ENCODE measurements around the gene EXOC6B.

The EXOC6B gene

DNA sequence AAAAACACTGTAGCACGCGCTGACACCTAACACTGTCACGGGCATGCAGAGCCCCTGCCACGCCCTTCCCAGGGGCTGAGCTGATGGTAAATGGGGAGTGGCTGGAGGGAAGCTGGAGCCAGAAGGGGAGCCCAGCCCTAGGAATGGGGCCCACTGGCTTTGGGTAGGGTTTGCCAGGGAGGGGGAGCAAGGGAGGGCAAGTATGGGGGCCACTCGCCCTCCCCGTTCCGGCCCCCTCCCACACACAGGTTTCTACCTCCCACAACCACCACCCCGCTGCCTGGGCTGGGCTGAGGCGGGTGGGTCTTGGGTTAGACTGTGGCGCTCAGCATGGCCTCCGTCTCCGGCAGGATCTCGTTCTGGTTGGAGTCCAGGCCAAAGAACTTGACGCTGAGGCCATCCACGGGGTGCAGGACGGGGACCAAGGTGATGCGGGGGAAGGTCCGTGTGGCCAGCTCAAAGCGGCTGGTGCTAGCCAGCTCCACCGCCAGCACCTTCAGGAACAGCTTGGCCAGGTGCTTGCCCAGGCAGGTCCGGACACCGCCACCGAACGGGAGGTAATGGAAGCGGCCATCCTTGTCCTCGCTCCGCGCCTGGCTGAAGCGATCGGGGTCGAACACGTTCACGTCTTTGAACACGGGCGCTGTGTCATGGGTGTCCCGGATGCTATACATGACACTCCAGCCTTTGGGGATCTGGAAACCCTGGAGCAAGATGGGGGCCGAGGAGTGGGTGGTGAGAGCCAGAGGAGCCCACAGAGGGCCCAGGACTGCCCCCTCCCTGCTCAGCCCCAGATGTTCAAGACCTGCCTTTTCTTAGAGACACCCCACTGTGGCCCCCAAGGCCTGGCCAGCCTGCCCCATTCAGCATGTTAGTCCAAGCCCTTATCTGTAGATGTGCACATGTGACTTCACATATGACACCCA, 693.7 kb downstream of the EXOC6B start:
- Histone ChIP-seq H3K4me1 (ENCODE audit: insufficient read depth, low read length) (peaks cover 17% of the 10 kb centered on the region; the same call in 1 of the 2 replicates), H3K9me3 (ENCODE audit: control insufficient read depth, insufficient read depth, low read length) (no peaks in the 10 kb centered on the region)

DNA sequence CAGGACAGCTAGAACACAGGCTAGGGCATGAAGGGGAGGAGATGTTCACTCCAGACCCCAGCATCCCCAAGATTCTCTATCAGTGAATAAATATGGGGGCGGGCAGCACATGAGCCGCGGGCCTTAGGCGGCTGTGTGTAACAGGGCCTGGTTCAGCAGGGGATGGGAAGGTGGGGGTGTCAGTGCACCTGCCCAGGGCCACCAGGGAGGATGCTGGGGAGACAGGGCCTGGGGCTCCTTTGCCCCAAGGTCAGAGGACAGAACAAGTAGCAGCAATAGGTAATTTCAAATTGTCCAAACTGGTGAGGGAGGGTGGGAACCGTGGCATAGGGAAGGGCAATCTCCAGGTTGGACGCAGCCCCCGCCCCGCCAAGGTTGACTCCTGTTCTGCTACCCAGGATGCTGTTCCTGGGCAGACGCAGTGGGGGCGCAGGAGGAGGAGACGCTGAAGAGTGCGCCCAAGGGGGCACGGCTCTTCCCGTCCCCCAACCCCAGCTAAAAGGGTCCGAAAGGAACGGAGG, 694.4 kb downstream of the EXOC6B start:
- no peaks in the 10 kb centered on the region for H3K9me3 ChIP-seq (ENCODE audit: control insufficient read depth, insufficient read depth, low read length)
- H3K4me1 ChIP-seq (ENCODE audit: insufficient read depth, low read length) = peaks cover 14% of the 10 kb centered on the region; the same call in 1 of the 2 replicates
- H3K9ac ChIP-seq (ENCODE audit: low read depth, low read length) = no peak overlapping the region
- no peaks in the 10 kb centered on the region for H3K36me3 ChIP-seq (ENCODE audit: insufficient read depth, low read length)

More for the DNA sequence above, 693.7 kb downstream of the EXOC6B start:
- Histone ChIP-seq H3K9ac (ENCODE audit: low read depth, low read length) (no peak overlapping the region), H3K36me3 (ENCODE audit: insufficient read depth, low read length) (no peaks in the 10 kb centered on the region)

DNA sequence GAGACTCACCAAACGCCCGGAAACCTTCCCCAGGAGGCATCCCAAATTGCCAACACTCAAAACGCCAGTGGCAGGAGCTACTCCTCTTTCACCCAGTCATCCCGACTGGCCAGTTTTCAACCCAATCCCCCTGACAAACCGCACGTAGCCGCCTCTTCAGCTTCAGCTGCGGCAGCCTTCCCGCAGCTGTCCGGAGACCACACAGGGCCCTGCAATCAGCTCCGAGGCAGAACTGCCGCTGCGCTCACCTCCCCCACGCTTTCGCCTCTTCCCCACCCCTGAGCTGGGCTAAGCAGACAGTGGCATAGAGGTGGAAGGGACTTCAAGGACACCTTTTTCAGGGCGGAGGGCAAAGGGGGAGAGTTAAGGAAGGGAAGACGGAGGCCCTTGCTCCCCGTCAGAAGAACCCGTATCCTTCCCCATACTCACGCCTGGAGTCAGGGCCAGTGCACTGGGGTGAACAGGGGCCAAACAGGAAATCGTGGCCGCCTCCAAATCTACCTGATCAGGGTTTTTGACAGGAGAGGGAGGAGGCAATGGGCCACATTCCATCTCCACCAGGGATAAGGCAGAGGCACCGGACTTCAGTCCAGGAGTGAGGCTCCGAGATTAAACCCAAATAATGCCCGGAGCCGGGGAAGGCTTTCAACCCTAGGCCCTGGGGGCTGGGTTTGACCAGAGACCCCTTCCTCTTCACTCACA, 695.0 kb downstream of the EXOC6B start:
- peaks cover 14% of the 10 kb centered on the region; the same call in 1 of the 2 replicates for H3K4me1 ChIP-seq (ENCODE audit: insufficient read depth, low read length)
- H3K36me3 ChIP-seq (ENCODE audit: insufficient read depth, low read length) = no peaks in the 10 kb centered on the region
- no peaks in the 10 kb centered on the region for H3K9me3 ChIP-seq (ENCODE audit: control insufficient read depth, insufficient read depth, low read length)
- no peak overlapping the region for H3K9ac ChIP-seq (ENCODE audit: low read depth, low read length)

DNA sequence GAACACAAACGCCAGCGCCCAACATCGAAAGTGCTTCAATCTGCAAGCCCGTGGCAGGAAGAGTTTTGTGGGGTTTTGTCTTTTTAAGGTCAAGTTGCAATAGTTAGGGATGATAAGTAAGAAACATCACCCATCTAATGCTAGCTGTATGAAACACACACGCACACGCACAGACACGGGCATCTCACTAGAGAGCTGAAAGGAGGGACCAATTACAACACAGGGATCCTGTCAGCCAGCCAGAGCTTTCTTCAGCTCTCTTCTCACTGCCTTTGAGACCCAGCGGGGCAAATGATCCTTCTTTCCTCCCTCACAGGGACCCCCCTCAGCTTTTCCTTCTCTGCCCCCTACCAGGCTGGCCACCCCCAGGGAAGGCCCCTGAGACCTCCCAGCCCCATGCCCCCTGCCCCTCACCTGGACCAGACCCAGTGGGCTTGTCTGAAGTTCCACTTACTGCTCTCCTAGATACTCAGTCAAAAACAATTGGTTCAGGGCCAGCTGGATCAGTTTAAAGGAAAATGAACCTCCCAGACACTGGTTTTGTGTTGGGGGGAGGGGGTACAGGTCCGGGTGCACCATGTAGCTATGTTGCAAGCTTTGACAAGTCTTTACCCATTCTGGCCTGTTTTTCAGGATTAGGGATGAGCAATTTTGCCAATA, 696.0 kb downstream of the EXOC6B start:
- Histone ChIP-seq H3K9ac (ENCODE audit: low read depth, low read length) (no peak overlapping the region), H3K9me3 (ENCODE audit: control insufficient read depth, insufficient read depth, low read length) (no peaks in the 10 kb centered on the region), H3K36me3 (ENCODE audit: insufficient read depth, low read length) (no peaks in the 10 kb centered on the region), H3K4me1 (ENCODE audit: insufficient read depth, low read length) (peaks cover 14% of the 10 kb centered on the region; the same call in 1 of the 2 replicates)

- no peaks in the 10 kb centered on the region for H3K36me3 ChIP-seq (ENCODE audit: insufficient read depth, low read length)
- no peaks in the 10 kb centered on the region for H3K9me3 ChIP-seq (ENCODE audit: control insufficient read depth, insufficient read depth, low read length)
- no peak overlapping the region for H3K9ac ChIP-seq (ENCODE audit: low read depth, low read length)
- peaks cover 14% of the 10 kb centered on the region; the same call in 1 of the 2 replicates for H3K4me1 ChIP-seq (ENCODE audit: insufficient read depth, low read length)
Measured at GRCh38 chr2:72128843-72129227, 697.0 kb downstream of the EXOC6B start.

DNA sequence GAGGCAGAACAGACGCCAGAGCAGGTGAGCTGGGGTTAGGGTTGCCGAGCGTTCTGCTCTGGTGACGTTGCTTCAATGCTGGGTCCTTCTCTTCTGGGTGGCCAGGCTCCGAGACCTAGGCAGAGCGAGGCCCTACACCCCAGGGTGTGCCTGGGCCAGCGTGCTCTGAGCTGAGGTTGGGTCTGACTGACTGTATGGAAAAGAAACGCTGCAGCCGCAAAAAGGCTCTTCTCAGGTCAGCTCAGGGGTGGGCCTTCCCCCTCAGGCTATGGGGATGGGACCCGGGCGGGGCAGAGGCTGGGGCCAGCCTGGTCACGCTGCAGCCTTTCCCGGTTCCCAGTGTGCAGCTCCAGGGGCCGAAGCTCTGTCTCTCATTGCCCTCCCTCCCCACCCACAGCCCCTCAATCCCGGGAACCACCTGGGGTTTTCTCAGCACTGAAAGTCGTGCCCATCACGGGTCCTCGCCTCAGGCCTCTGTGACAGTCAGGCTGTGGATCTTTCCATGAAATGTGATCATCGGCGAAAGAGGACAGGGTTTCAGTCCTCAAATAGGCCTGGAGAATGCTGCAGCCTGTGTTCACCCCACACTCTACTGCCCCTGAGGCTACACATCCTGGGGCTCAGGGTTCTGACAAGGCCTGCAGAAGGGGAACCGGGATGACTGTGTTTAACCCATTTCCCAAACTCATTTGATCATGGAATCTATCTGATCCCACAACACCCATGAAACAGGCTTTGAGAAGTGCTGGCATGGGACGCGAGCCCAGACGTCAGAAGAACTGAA, 697.6 kb downstream of the EXOC6B start:
- H3K4me1 ChIP-seq (ENCODE audit: insufficient read depth, low read length) = peaks cover 14% of the 10 kb centered on the region; the same call in 1 of the 2 replicates
- H3K9ac ChIP-seq (ENCODE audit: low read depth, low read length) = no peak overlapping the region
- no peaks in the 10 kb centered on the region for H3K9me3 ChIP-seq (ENCODE audit: control insufficient read depth, insufficient read depth, low read length)
- no peaks in the 10 kb centered on the region for H3K36me3 ChIP-seq (ENCODE audit: insufficient read depth, low read length)

GRCh38 chr2:72127401-72128058, 698.3 kb downstream of the EXOC6B start:
- H3K4me1 ChIP-seq (ENCODE audit: insufficient read depth, low read length) = peaks cover 14% of the 10 kb centered on the region; the same call in 1 of the 2 replicates
- H3K9me3 ChIP-seq (ENCODE audit: control insufficient read depth, insufficient read depth, low read length) = no peaks in the 10 kb centered on the region
- H3K9ac ChIP-seq (ENCODE audit: low read depth, low read length) = no peak overlapping the region
- no peaks in the 10 kb centered on the region for H3K36me3 ChIP-seq (ENCODE audit: insufficient read depth, low read length)

GRCh38 chr2:72126186-72127100, 699.4 kb downstream of the EXOC6B start:
- no peak overlapping the region for H3K9ac ChIP-seq (ENCODE audit: low read depth, low read length)
- H3K36me3 ChIP-seq (ENCODE audit: insufficient read depth, low read length) = no peaks in the 10 kb centered on the region
- H3K9me3 ChIP-seq (ENCODE audit: control insufficient read depth, insufficient read depth, low read length) = no peaks in the 10 kb centered on the region
- H3K4me1 ChIP-seq (ENCODE audit: insufficient read depth, low read length) = peaks cover 14% of the 10 kb centered on the region; the same call in 1 of the 2 replicates
